Measurements from ENCODE around the gene IPO5. TPM values are rescaled to one million over a fixed set of nuclear protein-coding genes. Genes with fewer than 3 reads are reported as not detected.

Gene IPO5
- total RNA-seq, 2 experiments from 2014 or later: 81.8 to 116 TPM

DNA sequence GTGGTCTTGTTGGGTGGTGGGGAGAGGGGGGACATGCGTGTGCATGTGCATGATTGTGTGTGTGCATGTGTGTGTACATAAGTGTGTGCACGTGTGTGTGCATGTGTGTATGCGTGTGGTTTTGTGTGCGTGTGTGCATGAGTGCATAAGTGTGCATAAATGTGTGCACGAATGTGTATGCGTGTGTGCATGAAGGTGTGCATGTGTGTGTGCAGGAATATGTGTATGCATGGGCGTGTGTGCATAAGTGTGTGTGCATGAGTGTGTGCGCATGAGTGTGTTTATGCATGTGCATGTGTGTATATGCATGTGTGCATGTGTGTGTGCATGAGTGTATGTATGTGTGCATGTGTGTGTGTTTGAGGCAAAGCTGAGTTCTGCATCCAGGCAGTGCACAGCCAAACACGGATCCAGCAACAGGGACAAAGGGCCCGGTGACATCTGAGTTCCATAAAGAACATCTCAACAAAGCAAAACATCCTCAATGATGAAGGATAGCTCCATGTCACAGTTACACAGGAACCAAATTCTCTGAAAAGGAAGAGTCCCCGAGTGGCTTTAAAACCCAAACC, 103.5 kb downstream of the IPO5 start:
- CTCF ChIA-PET (ENCODE audit: unreplicated experiment): no interaction called here
- DNase-seq (ENCODE audit: low spot score): no peak
- intact Hi-C loops (cut with micrococcal nuclease; ENCODE audit: unreplicated experiment): no loop called here

DNA sequence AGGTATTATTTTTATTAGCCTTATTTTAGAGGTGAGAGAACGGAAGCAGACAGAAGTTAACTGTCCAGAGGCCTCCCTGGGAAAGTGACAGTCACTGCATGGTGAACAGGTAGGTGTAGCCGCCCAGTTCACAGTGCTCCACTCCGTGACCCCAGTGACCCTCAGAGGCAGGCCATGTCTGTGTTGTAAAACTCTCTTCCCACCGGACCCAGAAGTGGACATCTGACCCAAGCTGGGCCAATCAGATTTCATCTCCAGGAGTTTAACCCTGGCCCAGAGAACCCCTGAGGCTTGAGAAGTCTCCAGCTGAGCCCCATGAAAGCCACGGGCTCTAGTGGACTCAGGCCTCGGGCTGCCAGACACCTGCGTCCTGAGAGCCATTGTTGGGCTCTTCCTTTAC, 105.8 kb downstream of the IPO5 start:
- intact Hi-C loops (cut with micrococcal nuclease; ENCODE audit: unreplicated experiment): no loop called here
- no peak overlapping the region for H3K27ac ChIP-seq (ENCODE audit: low read depth, low read length, poor library complexity, severe bottlenecking)
- H3K79me2 ChIP-seq (ENCODE audit: insufficient read depth, low read depth, low read length): no peaks in the 10 kb centered on the region
- no peaks in the 10 kb centered on the region for H3K36me3 ChIP-seq (ENCODE audit: insufficient read depth, low read length)
- TF ChIP-seq, protein P1, sequence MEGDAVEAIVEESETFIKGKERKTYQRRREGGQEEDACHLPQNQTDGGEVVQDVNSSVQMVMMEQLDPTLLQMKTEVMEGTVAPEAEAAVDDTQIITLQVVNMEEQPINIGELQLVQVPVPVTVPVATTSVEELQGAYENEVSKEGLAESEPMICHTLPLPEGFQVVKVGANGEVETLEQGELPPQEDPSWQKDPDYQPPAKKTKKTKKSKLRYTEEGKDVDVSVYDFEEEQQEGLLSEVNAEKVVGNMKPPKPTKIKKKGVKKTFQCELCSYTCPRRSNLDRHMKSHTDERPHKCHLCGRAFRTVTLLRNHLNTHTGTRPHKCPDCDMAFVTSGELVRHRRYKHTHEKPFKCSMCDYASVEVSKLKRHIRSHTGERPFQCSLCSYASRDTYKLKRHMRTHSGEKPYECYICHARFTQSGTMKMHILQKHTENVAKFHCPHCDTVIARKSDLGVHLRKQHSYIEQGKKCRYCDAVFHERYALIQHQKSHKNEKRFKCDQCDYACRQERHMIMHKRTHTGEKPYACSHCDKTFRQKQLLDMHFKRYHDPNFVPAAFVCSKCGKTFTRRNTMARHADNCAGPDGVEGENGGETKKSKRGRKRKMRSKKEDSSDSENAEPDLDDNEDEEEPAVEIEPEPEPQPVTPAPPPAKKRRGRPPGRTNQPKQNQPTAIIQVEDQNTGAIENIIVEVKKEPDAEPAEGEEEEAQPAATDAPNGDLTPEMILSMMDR (conservative IDR thresholded peaks at IDR 0.05; ENCODE audit: low read length): no peak
- TF ChIP-seq EZH2phosphoT487 (IDR thresholded peaks at IDR 0.05; ENCODE audit: borderline replicate concordance, low read depth, low read length): no peak
- no TSS peak for BruUV-seq (replicated peaks)
- no peaks in the 10 kb centered on the region for H3K9me3 ChIP-seq (ENCODE audit: low read length)
- H3K9me2 ChIP-seq (ENCODE audit: insufficient read depth, low read length): no peaks in the 10 kb centered on the region
- no peaks in the 10 kb centered on the region for H3K4me1 ChIP-seq (ENCODE audit: insufficient read depth, low read length, poor library complexity, severe bottlenecking)
- no peak overlapping the region for H3K4me3 ChIP-seq (ENCODE audit: low read depth, low read length, poor library complexity, severe bottlenecking)
- no peak for DNase-seq (ENCODE audit: low spot score)
- POLR2A ChIA-PET: no interaction called here
- no peak overlapping the region for H2AFZ ChIP-seq (ENCODE audit: low read length)
- H4K20me1 ChIP-seq (ENCODE audit: insufficient read depth, low read length): no peaks in the 10 kb centered on the region
- no peak overlapping the region for H3K4me2 ChIP-seq (ENCODE audit: low read length)
- CTCF ChIA-PET (ENCODE audit: unreplicated experiment): no interaction called here

More for the DNA sequence above, 103.5 kb downstream of the IPO5 start:
- no peaks in the 10 kb centered on the region for H3K9me3 ChIP-seq (ENCODE audit: low read length)
- POLR2A ChIA-PET: no interaction called here
- no peak overlapping the region for H3K4me2 ChIP-seq (ENCODE audit: low read length)
- no peak overlapping the region for H2AFZ ChIP-seq (ENCODE audit: low read length)
- H4K20me1 ChIP-seq (ENCODE audit: insufficient read depth, low read length): no peaks in the 10 kb centered on the region
- no peak overlapping the region for H3K4me3 ChIP-seq (ENCODE audit: low read depth, low read length, poor library complexity, severe bottlenecking)
- H3K79me2 ChIP-seq (ENCODE audit: insufficient read depth, low read depth, low read length): no peaks in the 10 kb centered on the region
- H3K27ac ChIP-seq (ENCODE audit: low read depth, low read length, poor library complexity, severe bottlenecking): no peak overlapping the region
- no TSS peak for BruUV-seq (replicated peaks)
- H3K9me2 ChIP-seq (ENCODE audit: insufficient read depth, low read length): no peaks in the 10 kb centered on the region
- TF ChIP-seq, protein P1 (conservative IDR thresholded peaks at IDR 0.05; ENCODE audit: low read length): no peak
- H3K4me1 ChIP-seq (ENCODE audit: insufficient read depth, low read length, poor library complexity, severe bottlenecking): no peaks in the 10 kb centered on the region
- H3K36me3 ChIP-seq (ENCODE audit: insufficient read depth, low read length): no peaks in the 10 kb centered on the region

DNA sequence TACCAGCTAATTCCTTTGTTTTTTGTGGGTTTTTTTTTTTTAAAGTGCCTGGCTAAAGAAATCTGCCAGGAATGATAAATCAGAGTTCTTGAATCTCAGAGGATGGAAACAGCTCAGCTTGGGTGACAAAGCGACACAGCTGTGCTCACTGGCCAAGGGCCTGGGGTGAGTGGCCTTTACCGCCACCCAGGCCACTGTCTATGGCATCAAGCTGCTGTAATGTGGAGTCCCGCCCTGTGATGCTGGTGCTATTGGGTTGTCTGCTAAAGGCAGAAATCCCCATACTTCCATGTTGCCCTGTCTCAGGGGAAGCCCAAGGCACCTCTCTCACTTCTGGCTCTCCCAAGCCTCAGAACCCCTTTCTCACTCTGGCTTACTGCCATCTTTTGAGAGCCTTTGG, 106.8 kb downstream of the IPO5 start:
- H3K9me3 ChIP-seq (ENCODE audit: low read length): no peaks in the 10 kb centered on the region
- H3K4me3 ChIP-seq (ENCODE audit: low read depth, low read length, poor library complexity, severe bottlenecking): no peak overlapping the region
- CTCF ChIA-PET (ENCODE audit: unreplicated experiment): no interaction called here

More for the DNA sequence above, 106.8 kb downstream of the IPO5 start:
- intact Hi-C loops (cut with micrococcal nuclease; ENCODE audit: unreplicated experiment): no loop called here
- BruUV-seq (replicated peaks): no TSS peak
- no peak for DNase-seq (ENCODE audit: low spot score)
- Histone ChIP-seq H3K4me1 (ENCODE audit: insufficient read depth, low read length, poor library complexity, severe bottlenecking) (no peaks in the 10 kb centered on the region), H3K79me2 (ENCODE audit: insufficient read depth, low read depth, low read length) (no peaks in the 10 kb centered on the region), H3K27ac (ENCODE audit: low read depth, low read length, poor library complexity, severe bottlenecking) (no peak overlapping the region), H3K36me3 (ENCODE audit: insufficient read depth, low read length) (no peaks in the 10 kb centered on the region), H3K4me2 (ENCODE audit: low read length) (no peak overlapping the region), H2AFZ (ENCODE audit: low read length) (no peak overlapping the region), H3K9me2 (ENCODE audit: insufficient read depth, low read length) (no peaks in the 10 kb centered on the region), H4K20me1 (ENCODE audit: insufficient read depth, low read length) (no peaks in the 10 kb centered on the region)
- POLR2A ChIA-PET: no interaction called here
- TF ChIP-seq EZH2phosphoT487 (IDR thresholded peaks at IDR 0.05; ENCODE audit: borderline replicate concordance, low read depth, low read length): no peak
- TF ChIP-seq, protein P1 (conservative IDR thresholded peaks at IDR 0.05; ENCODE audit: low read length): no peak
